ENCODE data around the gene FGB.

DNA sequence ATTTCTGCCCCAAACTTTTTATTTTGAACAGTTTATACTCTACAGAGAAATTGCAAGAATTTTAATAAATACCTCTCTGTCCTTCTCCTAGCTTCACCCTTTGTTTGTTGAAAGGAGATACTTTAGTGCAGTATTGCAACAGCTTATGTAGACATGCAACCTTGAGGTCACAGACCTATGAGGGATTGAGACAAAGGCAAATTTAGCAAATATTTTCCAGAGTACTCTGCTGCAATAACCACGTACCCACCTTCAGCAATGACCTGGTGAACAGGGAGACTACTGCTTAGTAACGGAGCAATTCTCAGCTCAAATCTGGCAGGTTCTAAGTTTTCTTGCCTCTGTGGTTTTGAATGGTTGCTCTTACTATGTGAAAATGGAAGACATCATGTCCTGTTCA lies 14.5 kb downstream of the FGB start:
- TF ChIP-seq EZH2 (IDR thresholded peaks at IDR 0.05; ENCODE audit: insufficient read depth, low read length): no peak
- TF ChIP-seq, protein P1, sequence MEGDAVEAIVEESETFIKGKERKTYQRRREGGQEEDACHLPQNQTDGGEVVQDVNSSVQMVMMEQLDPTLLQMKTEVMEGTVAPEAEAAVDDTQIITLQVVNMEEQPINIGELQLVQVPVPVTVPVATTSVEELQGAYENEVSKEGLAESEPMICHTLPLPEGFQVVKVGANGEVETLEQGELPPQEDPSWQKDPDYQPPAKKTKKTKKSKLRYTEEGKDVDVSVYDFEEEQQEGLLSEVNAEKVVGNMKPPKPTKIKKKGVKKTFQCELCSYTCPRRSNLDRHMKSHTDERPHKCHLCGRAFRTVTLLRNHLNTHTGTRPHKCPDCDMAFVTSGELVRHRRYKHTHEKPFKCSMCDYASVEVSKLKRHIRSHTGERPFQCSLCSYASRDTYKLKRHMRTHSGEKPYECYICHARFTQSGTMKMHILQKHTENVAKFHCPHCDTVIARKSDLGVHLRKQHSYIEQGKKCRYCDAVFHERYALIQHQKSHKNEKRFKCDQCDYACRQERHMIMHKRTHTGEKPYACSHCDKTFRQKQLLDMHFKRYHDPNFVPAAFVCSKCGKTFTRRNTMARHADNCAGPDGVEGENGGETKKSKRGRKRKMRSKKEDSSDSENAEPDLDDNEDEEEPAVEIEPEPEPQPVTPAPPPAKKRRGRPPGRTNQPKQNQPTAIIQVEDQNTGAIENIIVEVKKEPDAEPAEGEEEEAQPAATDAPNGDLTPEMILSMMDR (IDR thresholded peaks at IDR 0.05; ENCODE audit: insufficient read depth, low read depth, low read length): no peak
